SU-DHL-6 (cell line): ENCODE data around the gene PCDHA4.
"Not testable (repeated sequence)": the region's sequence is repeated elsewhere in the genome, so short reads cannot be mapped to it uniquely, and the experiment has no call there.

Experiments
- H2AFZ ChIP-seq: fragments of 200-600 bp; sonication (generic); 2 replicates; pipeline ENCODE4 v1.6.1; 2014; ENCODE audit warnings: low read depth, mild to moderate bottlenecking, moderate library complexity, mixed read lengths, antibody characterized with exemption, low read length; ENCODE audit not compliant: severe bottlenecking
- H3F3A ChIP-seq: fragments of 200-600 bp; shearing (Covaris generic); 2 replicates; pipeline ENCODE4 v1.6.0; 2016; ENCODE audit warnings: antibody characterized with exemption, mild to moderate bottlenecking; ENCODE audit not compliant: insufficient read depth
- H3K27ac ChIP-seq: fragments of 200-600 bp; sonication (generic); 2 replicates; pipeline ENCODE4 v1.5.1; 2016; ENCODE audit warnings: low read depth, mild to moderate bottlenecking, low read length, moderate library complexity, mixed read lengths
- H3K27me3 ChIP-seq: fragments of 200-600 bp; sonication (generic), shearing (Covaris generic); 2 replicates; pipeline ENCODE4 v1.6.0; 2014; ENCODE audit warnings: mild to moderate bottlenecking, low read length
- H3K36me3 ChIP-seq: fragments of 200-600 bp; sonication (generic); 2 replicates; pipeline ENCODE4 v1.6.1; 2014; ENCODE audit warnings: mild to moderate bottlenecking, low read length, mixed read lengths
- H3K4me2 ChIP-seq: fragments of 300-600, 200-600 bp; shearing (Covaris generic), sonication (generic); 2 replicates; pipeline ENCODE4 v1.6.0; 2014; ENCODE audit warnings: low read length, low read depth, mild to moderate bottlenecking; ENCODE audit not compliant: poor library complexity, severe bottlenecking
- H3K4me3 ChIP-seq: fragments of 200-600 bp; sonication (generic); 2 replicates; pipeline ENCODE4 v1.5.1; 2014; ENCODE audit warnings: antibody characterized with exemption, low read length, mild to moderate bottlenecking, mixed read lengths; ENCODE audit not compliant: insufficient read depth, poor library complexity, severe bottlenecking
- H3K79me2 ChIP-seq: fragments of 200-600 bp; sonication (generic); 2 replicates; pipeline ENCODE4 v1.6.1; 2014; ENCODE audit warnings: mild to moderate bottlenecking, low read length, moderate library complexity; ENCODE audit not compliant: insufficient read depth
- H3K9ac ChIP-seq: fragments of 200-600 bp; sonication (generic); 2 replicates; pipeline ENCODE4 v1.7.0; 2014; ENCODE audit warnings: mild to moderate bottlenecking, low read length
- H3K9me2 ChIP-seq: fragments of 200-600 bp; sonication (generic); replicated peaks from 2 replicates; pipeline ENCODE4 v1.6.1; 2014; ENCODE audit warnings: low read length; ENCODE audit not compliant: insufficient read depth
- H3K9me3 ChIP-seq: fragments of 200-600 bp; sonication (generic); 2 replicates; pipeline ENCODE4 v1.6.1; 2014; ENCODE audit warnings: low read length, mixed read lengths; ENCODE audit not compliant: insufficient read depth
- H4K20me1 ChIP-seq: fragments of 200-600 bp; sonication (generic); 2 replicates; pipeline ENCODE4 v1.6.1; 2014; ENCODE audit warnings: low read depth, mild to moderate bottlenecking, antibody characterized with exemption, low read length, moderate library complexity, mixed read lengths
- EZH2phosphoT487 ChIP-seq: fragments of 200-600 bp; sonication (generic), shearing (Covaris generic); conservative IDR thresholded peaks from 2 replicates; pipeline ENCODE4 v1.6.1; 2018; ENCODE audit warnings: mild to moderate bottlenecking, antibody characterized with exemption, low read length, moderate library complexity, mixed read lengths
- TF ChIP-seq, protein P1 (sequence below): fragments of 200-600 bp; sonication (generic); IDR thresholded peaks from one replicate; pipeline ENCODE4 v1.5.1; 2017; ENCODE audit warnings: antibody characterized with exemption, mild to moderate bottlenecking, low read length, moderate library complexity; ENCODE audit not compliant: insufficient read depth, poor library complexity, severe bottlenecking

PCDHA4 gene

GRCh38 chr5:140796718-140797095 lies 10.2 kb upstream of the PCDHA4 start:
- no peak overlapping the region for H3K9ac ChIP-seq
- no peaks in the 10 kb centered on the region for H4K20me1 ChIP-seq
- no peak for TF ChIP-seq EZH2phosphoT487
- TF ChIP-seq, protein P1, sequence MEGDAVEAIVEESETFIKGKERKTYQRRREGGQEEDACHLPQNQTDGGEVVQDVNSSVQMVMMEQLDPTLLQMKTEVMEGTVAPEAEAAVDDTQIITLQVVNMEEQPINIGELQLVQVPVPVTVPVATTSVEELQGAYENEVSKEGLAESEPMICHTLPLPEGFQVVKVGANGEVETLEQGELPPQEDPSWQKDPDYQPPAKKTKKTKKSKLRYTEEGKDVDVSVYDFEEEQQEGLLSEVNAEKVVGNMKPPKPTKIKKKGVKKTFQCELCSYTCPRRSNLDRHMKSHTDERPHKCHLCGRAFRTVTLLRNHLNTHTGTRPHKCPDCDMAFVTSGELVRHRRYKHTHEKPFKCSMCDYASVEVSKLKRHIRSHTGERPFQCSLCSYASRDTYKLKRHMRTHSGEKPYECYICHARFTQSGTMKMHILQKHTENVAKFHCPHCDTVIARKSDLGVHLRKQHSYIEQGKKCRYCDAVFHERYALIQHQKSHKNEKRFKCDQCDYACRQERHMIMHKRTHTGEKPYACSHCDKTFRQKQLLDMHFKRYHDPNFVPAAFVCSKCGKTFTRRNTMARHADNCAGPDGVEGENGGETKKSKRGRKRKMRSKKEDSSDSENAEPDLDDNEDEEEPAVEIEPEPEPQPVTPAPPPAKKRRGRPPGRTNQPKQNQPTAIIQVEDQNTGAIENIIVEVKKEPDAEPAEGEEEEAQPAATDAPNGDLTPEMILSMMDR, result no peak
- no peaks in the 10 kb centered on the region for H3K9me3 ChIP-seq
- no peaks in the 10 kb centered on the region for H3K79me2 ChIP-seq
- H3K27me3 ChIP-seq, result no peaks in the 10 kb centered on the region
- H3K4me3 ChIP-seq, result no peak overlapping the region
- no peak overlapping the region for H3K27ac ChIP-seq
- H2AFZ ChIP-seq, result no peak overlapping the region
- no peaks in the 10 kb centered on the region for H3K9me2 ChIP-seq
- no peak overlapping the region for H3K4me2 ChIP-seq
- H3K36me3 ChIP-seq, result no peaks in the 10 kb centered on the region
- no peaks in the 10 kb centered on the region for H3F3A ChIP-seq

DNA sequence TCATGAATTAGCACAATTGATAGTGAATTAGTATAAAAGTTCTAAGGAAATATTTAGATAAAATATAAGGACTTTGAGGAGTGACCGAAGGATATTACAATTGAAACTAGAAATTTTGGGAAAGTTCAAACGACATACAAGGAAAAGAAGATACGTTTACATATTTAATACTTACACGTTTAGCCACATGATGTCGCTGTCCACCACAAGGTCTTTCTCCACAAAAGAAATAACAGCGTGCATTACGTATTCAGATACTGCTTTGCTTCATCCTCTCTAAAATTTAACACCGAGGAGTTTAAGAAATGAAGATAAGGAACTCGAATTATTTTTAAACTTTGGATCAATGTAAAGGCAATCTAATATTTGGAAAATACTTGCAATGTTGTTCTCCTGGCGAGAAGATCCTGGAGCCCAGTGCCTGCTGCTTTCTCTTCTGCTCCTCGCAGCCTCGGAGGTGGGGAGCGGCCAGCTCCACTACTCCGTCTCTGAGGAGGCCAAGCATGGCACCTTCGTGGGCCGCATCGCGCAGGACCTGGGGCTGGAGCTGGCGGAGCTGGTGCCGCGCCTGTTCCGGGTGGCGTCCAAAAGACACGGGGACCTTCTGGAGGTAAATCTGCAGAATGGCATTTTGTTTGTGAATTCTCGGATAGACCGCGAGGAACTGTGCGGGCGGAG lies 5.9 kb upstream of the PCDHA4 start, which contains the start of gene PCDHA3:
TSS of gene PCDHA3 (plus strand) at position 242 of the 678 bp plus-strand sequence.
- no peak within 1 kb of the TSS for H3K4me3 ChIP-seq
- H3K4me2 ChIP-seq, result no peak within 1 kb of the TSS
- no peaks in the 10 kb centered on the region for H3K79me2 ChIP-seq
- H3K9me2 ChIP-seq, result no peaks in the 10 kb centered on the region
- no peaks in the 10 kb centered on the region for H3K9me3 ChIP-seq
- no peaks in the 10 kb centered on the region for H3F3A ChIP-seq
- no peak within 1 kb of the TSS for H3K9ac ChIP-seq
- no peaks in the 10 kb centered on the region for H4K20me1 ChIP-seq
- H3K36me3 ChIP-seq, result no peaks in the 10 kb centered on the region
- H3K27ac ChIP-seq, result no peak within 1 kb of the TSS
- no peaks in the 10 kb centered on the region for H3K27me3 ChIP-seq
- TF ChIP-seq, protein P1, result no peak
- TF ChIP-seq EZH2phosphoT487, result no peak
- no peak within 1 kb of the TSS for H2AFZ ChIP-seq

- H3K9me3 ChIP-seq, result no peaks in the 10 kb centered on the region
- H3K79me2 ChIP-seq, result no peaks in the 10 kb centered on the region
- H3K27ac ChIP-seq, result no peak overlapping the region
- no peaks in the 10 kb centered on the region for H3K36me3 ChIP-seq
- no peaks in the 10 kb centered on the region for H3K27me3 ChIP-seq
- no peak for TF ChIP-seq EZH2phosphoT487
- TF ChIP-seq, protein P1, result no peak
- no peak overlapping the region for H3K9ac ChIP-seq
- H3K4me3 ChIP-seq, result no peak overlapping the region
- H4K20me1 ChIP-seq, result no peaks in the 10 kb centered on the region
- H3F3A ChIP-seq, result no peaks in the 10 kb centered on the region
- no peak overlapping the region for H2AFZ ChIP-seq
- H3K4me2 ChIP-seq, result no peak overlapping the region
- no peaks in the 10 kb centered on the region for H3K9me2 ChIP-seq
Observed at GRCh38 chr5:140801494-140801841, 5.4 kb upstream of the PCDHA4 start.

DNA sequence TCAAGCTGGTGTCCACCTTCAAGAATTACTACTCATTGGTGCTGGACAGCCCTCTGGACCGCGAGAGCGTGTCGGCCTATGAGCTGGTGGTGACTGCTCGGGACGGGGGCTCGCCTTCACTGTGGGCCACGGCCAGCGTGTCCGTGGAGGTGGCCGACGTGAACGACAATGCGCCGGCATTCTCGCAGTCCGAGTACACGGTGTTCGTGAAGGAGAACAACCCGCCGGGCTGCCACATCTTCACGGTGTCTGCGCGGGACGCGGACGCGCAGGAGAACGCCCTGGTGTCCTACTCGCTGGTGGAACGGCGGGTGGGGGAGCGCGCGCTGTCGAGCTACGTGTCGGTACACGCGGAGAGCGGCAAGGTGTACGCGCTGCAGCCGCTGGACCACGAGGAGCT lies 4.5 kb upstream of the PCDHA4 start:
- H3K79me2 ChIP-seq, H3K27ac ChIP-seq, H4K20me1 ChIP-seq, H2AFZ ChIP-seq, H3K4me2 ChIP-seq, H3K4me3 ChIP-seq, H3F3A ChIP-seq, H3K36me3 ChIP-seq, H3K9ac ChIP-seq, H3K27me3 ChIP-seq, H3K9me3 ChIP-seq, H3K9me2 ChIP-seq: not testable (repeated sequence)
